Testis (tissue), 3 donors: ENCODE data around the gene CREG2. TPM values are rescaled to one million over a fixed set of nuclear protein-coding genes. Genes with fewer than 3 reads are reported as not detected.

ENCODE experiments used
- DNase-seq: peaks from one replicate; pipeline ENCODE4 v3.0.0-alpha.2; 2019
- H3K27ac ChIP-seq, 2 donors: fragments of 200-600 bp; sonication (generic); one replicate each; pipeline ENCODE4 v1.5.1; 2019
- H3K27me3 ChIP-seq: fragments of 200-600 bp; sonication (generic); one replicate; pipeline ENCODE4 v1.5.1; 2019
- H3K36me3 ChIP-seq: fragments of 200-600 bp; sonication (generic); one replicate; pipeline ENCODE4 v1.5.1; 2017; ENCODE audit warnings: low read depth; ENCODE audit errors: missing control alignments
- H3K4me1 ChIP-seq: fragments of 200-600 bp; sonication (generic); one replicate; pipeline ENCODE4 v1.5.1; 2019
- H3K4me3 ChIP-seq, 2 donors: fragments of 200-600 bp; sonication (generic); one replicate each; pipeline ENCODE4 v1.5.1; 2017 to 2019
- H3K9me3 ChIP-seq: fragments of 200-600 bp; sonication (generic); one replicate; pipeline ENCODE4 v1.5.1; 2017
- POLR2A ChIP-seq: fragments of 450-650 bp; IDR thresholded peaks from one replicate; pipeline ENCODE4 v1.6.1; 2017; ENCODE audit warnings: antibody characterized with exemption, mild to moderate bottlenecking, moderate library complexity
- WGBS, 2 donors: methylation state at CpG; one replicate each; pipeline ENCODE4 v1.1.5; 2018; 5-methylcytosine and 5-hydroxymethylcytosine counted together
- intact Hi-C: fragments of 100-400 bp; cut with DNase I; formaldehyde crosslinking; loops from one replicate; pipeline ENCODE4 v1.15.1; 2023; ENCODE audit warnings: low total_unique reads
- polyA plus RNA-seq: library from polyadenylated mRNA; stranded (reverse); fragments of 350-450 nt; fragmentation: Illumina TruSeq; extraction: RNeasy Lipid Tissue Mini Kit (QIAGEN cat#74804); gene quantifications from one replicate; pipeline ENCODE4 v1.2.3, GENCODE V29; 2014; ENCODE audit warnings: low read depth, low replicate concordance; ENCODE audit not compliant: insufficient read depth
- total RNA-seq, 2 donors: library from RNA; depleted of rRNA; stranded (reverse); fragments of >200 nt; gene quantifications; one replicate each; pipeline ENCODE4 v1.2.3, GENCODE V29; 2016
- TF ChIP-seq, protein P1 (sequence below), 3 experiments: fragments of 450-650 bp in 2 of 3; fragments of 200-600 bp in 1 of 3; sonication (generic) in 1 of 3; IDR thresholded peaks; one replicate each; pipeline ENCODE4 v1.5.1; 2016 to 2019; ENCODE audit warnings: antibody characterized with exemption in 3 of 3, mild to moderate bottlenecking in 2 of 3, moderate library complexity in 1 of 3

CREG2 gene
- total and polyA plus RNA-seq, 3 donors from 2014 or later, result 0.19 to 0.47 (median 0.42) TPM

DNA sequence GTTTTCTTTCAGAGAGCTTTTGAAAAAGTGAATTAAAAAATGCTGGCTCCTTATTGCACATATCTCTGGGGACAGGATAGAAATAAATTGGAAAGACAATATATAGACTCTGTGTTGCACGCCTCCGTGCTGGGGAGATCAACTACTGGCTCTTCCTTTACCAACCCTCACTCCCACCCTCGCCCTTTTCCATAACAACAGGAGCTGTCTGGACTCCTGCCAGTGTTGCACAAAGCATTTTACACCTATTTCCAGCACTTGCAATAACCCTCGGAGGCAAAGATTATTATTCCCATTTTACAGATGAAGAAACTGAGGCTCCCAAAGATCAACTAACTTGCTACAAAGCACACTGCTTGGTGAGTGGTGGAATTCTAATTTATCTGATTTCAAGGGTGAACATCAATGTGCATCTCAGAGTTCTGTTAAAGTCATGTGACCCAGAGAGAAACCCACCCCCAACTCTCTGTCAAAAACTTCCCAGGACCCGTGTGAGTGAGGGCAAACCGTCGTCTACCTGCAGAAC is 4.2 kb downstream of the CREG2 start:
- Histone ChIP-seq H3K27me3 (no peaks in the 10 kb centered on the region), H3K4me3 (no peak overlapping the region)

DNA sequence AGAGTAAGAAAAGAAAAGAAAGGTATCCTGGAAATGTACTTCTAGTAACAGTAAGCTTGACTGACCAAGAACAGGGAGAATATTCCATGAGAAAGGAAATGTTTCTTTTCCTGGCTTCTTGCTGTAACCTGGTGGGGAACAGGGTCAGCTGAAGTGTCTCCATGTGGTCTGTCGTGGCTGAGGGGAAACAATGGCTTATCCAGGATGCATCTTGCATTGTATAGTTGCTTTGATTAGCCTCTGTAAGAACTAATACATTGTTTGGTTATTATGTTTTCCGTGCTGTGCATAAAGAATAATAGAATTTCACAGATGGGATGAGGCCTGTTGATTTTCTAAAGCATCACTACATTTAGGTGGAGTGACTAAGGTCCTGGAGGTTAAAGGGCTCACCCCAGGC is 4.9 kb downstream of the CREG2 start:
- Histone ChIP-seq H3K4me3 (no peak overlapping the region), H3K36me3 (no peaks in the 10 kb centered on the region), H3K27me3 (no peaks in the 10 kb centered on the region), H3K4me1 (no peaks in the 10 kb centered on the region), H3K27ac (no peak overlapping the region), H3K9me3 (no peaks in the 10 kb centered on the region)
- intact Hi-C loops, result no loop called here
- no peak for DNase-seq
- TF ChIP-seq, protein P1, sequence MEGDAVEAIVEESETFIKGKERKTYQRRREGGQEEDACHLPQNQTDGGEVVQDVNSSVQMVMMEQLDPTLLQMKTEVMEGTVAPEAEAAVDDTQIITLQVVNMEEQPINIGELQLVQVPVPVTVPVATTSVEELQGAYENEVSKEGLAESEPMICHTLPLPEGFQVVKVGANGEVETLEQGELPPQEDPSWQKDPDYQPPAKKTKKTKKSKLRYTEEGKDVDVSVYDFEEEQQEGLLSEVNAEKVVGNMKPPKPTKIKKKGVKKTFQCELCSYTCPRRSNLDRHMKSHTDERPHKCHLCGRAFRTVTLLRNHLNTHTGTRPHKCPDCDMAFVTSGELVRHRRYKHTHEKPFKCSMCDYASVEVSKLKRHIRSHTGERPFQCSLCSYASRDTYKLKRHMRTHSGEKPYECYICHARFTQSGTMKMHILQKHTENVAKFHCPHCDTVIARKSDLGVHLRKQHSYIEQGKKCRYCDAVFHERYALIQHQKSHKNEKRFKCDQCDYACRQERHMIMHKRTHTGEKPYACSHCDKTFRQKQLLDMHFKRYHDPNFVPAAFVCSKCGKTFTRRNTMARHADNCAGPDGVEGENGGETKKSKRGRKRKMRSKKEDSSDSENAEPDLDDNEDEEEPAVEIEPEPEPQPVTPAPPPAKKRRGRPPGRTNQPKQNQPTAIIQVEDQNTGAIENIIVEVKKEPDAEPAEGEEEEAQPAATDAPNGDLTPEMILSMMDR (IDR thresholded peaks at IDR 0.05), result no peak
- no peak for TF ChIP-seq POLR2A
- 78 to 91% methylated on average over 2 of the region's 2 CpGs for WGBS, 2 donors

More for the DNA sequence above, 4.2 kb downstream of the CREG2 start:
- Histone ChIP-seq H3K27ac (no peak overlapping the region), H3K4me1 (no peaks in the 10 kb centered on the region), H3K9me3 (no peaks in the 10 kb centered on the region), H3K36me3 (no peaks in the 10 kb centered on the region)
- WGBS, 2 donors, result 78 to 85% methylated on average over 7 of the region's 7 CpGs
- TF ChIP-seq, protein P1 (IDR thresholded peaks at IDR 0.05), result no peak
- TF ChIP-seq POLR2A, result no peak
- DNase-seq, result no peak
- intact Hi-C loops, result no loop called here

DNA sequence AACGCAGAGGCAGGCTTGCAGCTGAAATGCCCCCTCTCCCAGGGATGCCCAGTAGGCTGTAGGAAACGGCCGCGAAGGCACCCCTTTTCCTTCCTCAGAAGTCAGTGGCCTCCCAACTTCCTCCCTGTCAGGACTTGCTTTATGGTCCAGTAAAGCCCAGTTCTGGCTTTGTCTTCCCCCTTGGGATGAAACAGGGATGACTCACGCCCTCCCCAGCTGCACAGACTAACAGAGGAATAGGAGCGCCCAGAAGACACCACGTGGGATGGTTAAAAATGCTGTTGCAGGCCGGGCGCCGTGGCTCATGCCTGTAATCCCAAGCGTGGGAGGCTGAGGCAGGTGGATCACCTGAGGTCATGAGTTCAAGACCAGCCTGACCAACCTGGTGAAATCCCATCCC is 6.9 kb downstream of the CREG2 start:
- no peak for TF ChIP-seq POLR2A
- TF ChIP-seq, protein P1 (IDR thresholded peaks at IDR 0.05), result no peak
- DNase-seq, result no peak
- no peaks in the 10 kb centered on the region for H3K9me3 ChIP-seq
- H3K27ac ChIP-seq, result no peak overlapping the region
- no peaks in the 10 kb centered on the region for H3K27me3 ChIP-seq
- H3K4me1 ChIP-seq, result no peaks in the 10 kb centered on the region
- WGBS, 2 donors, result 76% methylated on average over 11 of the region's 11 CpGs
- no peak overlapping the region for H3K4me3 ChIP-seq
- intact Hi-C loops, result no loop called here
- H3K36me3 ChIP-seq, result no peaks in the 10 kb centered on the region

DNA sequence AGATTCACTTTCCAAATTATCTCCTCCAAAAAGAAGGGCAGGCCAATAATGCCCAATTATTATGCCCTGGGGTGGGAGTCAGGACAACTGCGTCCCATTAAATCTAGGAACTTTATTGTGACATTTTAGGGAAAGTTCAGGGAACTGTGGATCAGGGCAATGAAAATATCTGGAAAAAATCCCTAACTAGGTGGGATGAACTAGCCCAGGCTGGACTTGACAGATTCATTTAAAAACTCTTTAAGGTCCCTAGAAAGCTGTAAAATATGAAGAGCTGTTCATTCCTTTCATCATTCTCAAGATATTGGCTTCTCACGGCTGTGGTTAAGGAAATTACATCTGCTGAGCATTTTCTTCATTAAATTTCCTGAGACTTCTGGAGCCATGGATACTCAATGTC is 8.2 kb downstream of the CREG2 start:
- no peak for DNase-seq
- Histone ChIP-seq H3K27ac (no peak overlapping the region), H3K9me3 (no peaks in the 10 kb centered on the region), H3K4me3 (no peak overlapping the region), H3K4me1 (no peaks in the 10 kb centered on the region), H3K36me3 (no peaks in the 10 kb centered on the region), H3K27me3 (no peaks in the 10 kb centered on the region)
- TF ChIP-seq POLR2A, result no peak
- TF ChIP-seq, protein P1 (IDR thresholded peaks at IDR 0.05), result no peak
- whole genome bisulfite sequencing, 2 donors, result 86 to 89% methylated on average over 2 of the region's 2 CpGs
- intact Hi-C loops, result no loop called here

DNA sequence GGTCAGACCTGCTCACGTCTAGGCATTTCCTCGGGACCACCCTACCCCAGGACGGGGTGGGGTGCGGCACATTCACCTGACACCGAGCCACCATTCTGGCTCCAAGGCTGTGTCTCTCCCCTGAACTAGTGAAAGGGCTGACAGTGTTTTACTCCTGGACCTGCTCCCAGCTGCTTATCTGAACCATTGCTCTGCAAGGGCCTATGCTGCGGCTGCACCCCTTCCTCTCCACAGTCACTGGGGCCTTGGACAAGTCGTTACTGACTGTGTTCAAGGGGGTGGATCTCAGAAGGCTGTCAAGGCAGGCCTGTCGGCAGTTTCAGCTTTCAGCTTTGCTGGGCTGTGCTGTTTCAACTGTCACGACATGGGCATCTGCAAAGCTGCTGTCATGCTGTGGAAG is 11.7 kb downstream of the CREG2 start:
- TF ChIP-seq, protein P1 (IDR thresholded peaks at IDR 0.05), result no peak
- TF ChIP-seq POLR2A, result no peak

More for the DNA sequence above, 11.7 kb downstream of the CREG2 start:
- Histone ChIP-seq H3K27me3 (no peaks in the 10 kb centered on the region), H3K36me3 (no peaks in the 10 kb centered on the region), H3K9me3 (no peaks in the 10 kb centered on the region), H3K27ac (no peak overlapping the region), H3K4me3 (no peak overlapping the region), H3K4me1 (no peaks in the 10 kb centered on the region)
- no peak for DNase-seq
- WGBS, 2 donors, result 43 to 100% methylated on average over 1 to 9 of the region's 9 CpGs
- intact Hi-C loops, result no loop called here
